H1 (cell line): Measurements from ENCODE around the gene ZNF511. TPM values are rescaled to one million over a fixed set of nuclear protein-coding genes. Genes with fewer than 3 reads are reported as not detected.

Experiments used
- CTCF ChIA-PET: fragments of 300-600 bp; sonication (Branson Sonifier 250); formaldehyde crosslinking; loops from one replicate; lab custom pipeline; 2021; ENCODE audit not compliant: partially characterized antibody; lab: Charles Lee
- POLR2A ChIA-PET: fragments of 300-600 bp; sonication (Branson Sonifier 250); formaldehyde crosslinking; loops from one replicate; lab custom pipeline; 2021; ENCODE audit warnings: inconsistent platforms; ENCODE audit not compliant: partially characterized antibody; lab: Charles Lee
- DNase-seq, 2 experiments: peaks; one replicate each; pipeline versions ENCODE4 v3.0.0 to v3.0.0-alpha.2; 2010 to 2022; ENCODE audit warnings: low spot score in 2 of 2, low read depth in 1 of 2, mixed read lengths in 1 of 2
- FAIRE-seq: peaks from 2 replicates; lab custom pipeline; 2011; peaks lifted over from hg19 to GRCh38; lab: Jason Lieb, UNC
- H2AFZ ChIP-seq: 2 replicates; pipeline ENCODE4 v1.8.1; 2012; ENCODE audit warnings: low read length, inconsistent platforms
- H2AK5ac ChIP-seq: 2 replicates; pipeline ENCODE4 v1.6.1; 2013; ENCODE audit warnings: low read depth, low read length
- H2BK120ac ChIP-seq: replicated peaks from 2 replicates; pipeline ENCODE3; 2013; ENCODE audit warnings: low read depth, low read length, inconsistent platforms
- H2BK12ac ChIP-seq: 2 replicates; pipeline ENCODE4 v1.6.1; 2013; ENCODE audit warnings: low read depth, low read length
- H2BK15ac ChIP-seq: 2 replicates; pipeline ENCODE4 v1.6.1; 2013; ENCODE audit warnings: low read length
- H2BK20ac ChIP-seq: 2 replicates; pipeline ENCODE4 v1.6.1; 2013; ENCODE audit warnings: low read length
- H2BK5ac ChIP-seq: 2 replicates; pipeline ENCODE4 v1.6.1; 2013; ENCODE audit warnings: low read depth, low read length
- H3K14ac ChIP-seq: 2 replicates; pipeline ENCODE4 v1.6.1; 2013; ENCODE audit warnings: inconsistent platforms; ENCODE audit not compliant: insufficient read length
- H3K18ac ChIP-seq: 2 replicates; pipeline ENCODE4 v1.6.1; 2013; ENCODE audit warnings: low read length; ENCODE audit errors: extremely low read depth
- H3K23ac ChIP-seq: 2 replicates; pipeline ENCODE4 v1.6.1; 2013; ENCODE audit warnings: inconsistent platforms; ENCODE audit not compliant: insufficient read length
- H3K23me2 ChIP-seq: 2 replicates; pipeline ENCODE4 v1.6.1; 2013; ENCODE audit warnings: low read depth, low read length
- H3K27ac ChIP-seq: 2 replicates; pipeline ENCODE4 v1.6.1; 2011; ENCODE audit warnings: low read depth, low read length, inconsistent platforms
- H3K27me3 ChIP-seq, 4 experiments: replicated peaks in 1 of 4; 1 replicate in 1 of 4; 2 replicates in 3 of 4; pipeline versions ENCODE4 v1.6.1 to v1.8.1; 2011 to 2013; ENCODE audit warnings: low read length in 3 of 4, mild to moderate bottlenecking in 3 of 4, inconsistent platforms in 2 of 4, mixed read lengths in 2 of 4, moderate library complexity in 1 of 4; ENCODE audit not compliant: control insufficient read depth in 3 of 4, insufficient read depth in 3 of 4; ENCODE audit errors: extremely low read depth in 1 of 4
- H3K36me3 ChIP-seq, 4 experiments: 2 replicates each; pipeline versions ENCODE4 v1.6.1 to v1.8.1; 2011 to 2013; ENCODE audit warnings: mild to moderate bottlenecking in 4 of 4, low read length in 3 of 4, moderate library complexity in 2 of 4, control low read depth in 1 of 4, inconsistent platforms in 1 of 4; ENCODE audit not compliant: insufficient read depth in 4 of 4, control insufficient read depth in 2 of 4
- H3K4ac ChIP-seq: replicated peaks from 2 replicates; pipeline ENCODE3; 2013; ENCODE audit warnings: low read length, low read depth, mixed read lengths, inconsistent platforms; ENCODE audit not compliant: insufficient read length
- H3K4me1 ChIP-seq, 4 experiments: replicated peaks in 1 of 4; 1 replicate in 1 of 4; 2 replicates in 3 of 4; pipeline versions ENCODE4 v1.6.1 to v1.8.1; 2011 to 2013; ENCODE audit warnings: low read length in 3 of 4, inconsistent platforms in 2 of 4, mixed read lengths in 1 of 4; ENCODE audit not compliant: insufficient read depth in 4 of 4, control insufficient read depth in 3 of 4
- H3K4me2 ChIP-seq, 2 experiments: 2 replicates each; pipeline versions ENCODE4 v1.6.1 to v1.8.1; 2011 to 2013; ENCODE audit warnings: low read depth in 2 of 2, low read length in 2 of 2, control low read depth in 1 of 2, inconsistent platforms in 1 of 2, mild to moderate bottlenecking in 1 of 2; ENCODE audit not compliant: insufficient read depth in 1 of 2
- H3K4me3 ChIP-seq, 4 experiments: fragments of 200-600, 300-600 bp in 1 of 4; sonication (generic), shearing (Covaris generic), sonication (Bioruptor Twin) in 1 of 4; 2 replicates each; pipeline versions ENCODE4 v1.5.1 to v1.8.1; 2011 to 2016; ENCODE audit warnings: low read length in 4 of 4, low read depth in 3 of 4, control low read depth in 2 of 4, inconsistent platforms in 2 of 4, mild to moderate bottlenecking in 2 of 4, mixed read lengths in 1 of 4, moderate library complexity in 1 of 4; ENCODE audit not compliant: insufficient read depth in 2 of 4; ENCODE audit errors: extremely low read depth in 1 of 4
- H3K56ac ChIP-seq: replicated peaks from 2 replicates; pipeline ENCODE3; 2013; ENCODE audit warnings: low read depth, mild to moderate bottlenecking, mixed read lengths, low read length, inconsistent platforms; ENCODE audit not compliant: insufficient read length
- H3K79me1 ChIP-seq: 2 replicates; pipeline ENCODE4 v1.6.1; 2013; ENCODE audit warnings: low read depth, low read length, control low read depth
- H3K79me2 ChIP-seq, 2 experiments: 2 replicates each; pipeline versions ENCODE4 v1.6.1 to v1.8.1; 2012 to 2013; ENCODE audit warnings: low read length in 2 of 2, mild to moderate bottlenecking in 2 of 2, inconsistent platforms in 1 of 2; ENCODE audit not compliant: insufficient read depth in 2 of 2, control insufficient read depth in 1 of 2
- H3K9ac ChIP-seq, 4 experiments: replicated peaks in 1 of 4; 1 replicate in 1 of 4; 2 replicates in 3 of 4; pipeline versions ENCODE4 v1.6.1 to v1.8.1; 2011 to 2013; ENCODE audit warnings: low read depth in 3 of 4, low read length in 3 of 4, control low read depth in 2 of 4, mild to moderate bottlenecking in 2 of 4, moderate library complexity in 2 of 4, inconsistent platforms in 1 of 4; ENCODE audit errors: extremely low read depth in 1 of 4
- H3K9me3 ChIP-seq, 2 experiments: 2 replicates each; pipeline versions ENCODE4 v1.6.1 to v1.8.1; 2012 to 2013; ENCODE audit warnings: mild to moderate bottlenecking in 2 of 2, moderate library complexity in 2 of 2, control low read depth in 1 of 2, inconsistent platforms in 1 of 2, low read depth in 1 of 2, low read length in 1 of 2, mixed read lengths in 1 of 2; ENCODE audit not compliant: insufficient read depth in 2 of 2
- H4K20me1 ChIP-seq, 2 experiments: replicated peaks in 1 of 2; 2 replicates each; pipeline versions ENCODE3 to v1.8.1; 2011 to 2013; ENCODE audit warnings: inconsistent platforms in 2 of 2, low read length in 2 of 2, mild to moderate bottlenecking in 1 of 2; ENCODE audit not compliant: insufficient read depth in 2 of 2, control insufficient read depth in 1 of 2
- H4K5ac ChIP-seq: 2 replicates; pipeline ENCODE4 v1.6.1; 2013; ENCODE audit warnings: low read length, low read depth, mixed read lengths, inconsistent platforms; ENCODE audit not compliant: insufficient read length
- H4K8ac ChIP-seq: 2 replicates; pipeline ENCODE4 v1.8.0; 2013; ENCODE audit warnings: mild to moderate bottlenecking, moderate library complexity, low read length, inconsistent platforms; ENCODE audit not compliant: insufficient read depth; ENCODE audit errors: extremely low read depth
- H4K91ac ChIP-seq: replicated peaks from 2 replicates; pipeline ENCODE3; 2013; ENCODE audit warnings: low read length, mixed read lengths, inconsistent platforms; ENCODE audit not compliant: insufficient read length
- ATF3 ChIP-seq: IDR thresholded peaks from 2 replicates; pipeline ENCODE4 v1.6.1; 2011; ENCODE audit warnings: low read depth, mild to moderate bottlenecking, low read length; ENCODE audit not compliant: insufficient read depth
- BCL11A ChIP-seq, 2 experiments: IDR thresholded peaks; one replicate each; pipeline ENCODE4 v1.6.1; 2011; ENCODE audit warnings: low read depth in 2 of 2, low read length in 2 of 2, mild to moderate bottlenecking in 2 of 2
- CTCF ChIP-seq, 3 experiments: IDR thresholded peaks; 1 replicate in 2 of 3; 2 replicates in 1 of 3; pipeline versions ENCODE4 v1.5.1 to v1.6.1; 2011; ENCODE audit warnings: low read length in 3 of 3, mild to moderate bottlenecking in 3 of 3, inconsistent platforms in 2 of 3, low read depth in 1 of 3, moderate library complexity in 1 of 3; ENCODE audit not compliant: insufficient read depth in 1 of 3; ENCODE audit errors: control extremely low read depth in 1 of 3
- GABPA ChIP-seq: IDR thresholded peaks from 2 replicates; pipeline ENCODE4 v1.6.1; 2011; ENCODE audit warnings: mild to moderate bottlenecking, low read length, moderate library complexity, borderline replicate concordance; ENCODE audit not compliant: insufficient read depth
- JUN ChIP-seq: IDR thresholded peaks from 2 replicates; pipeline ENCODE4 v1.6.1; 2011; ENCODE audit warnings: low read depth, mild to moderate bottlenecking, improper control_type of control experiment, low read length
- KDM1A ChIP-seq: fragments of 200-600, 300-600 bp; sonication (generic); IDR thresholded peaks from 2 replicates; pipeline ENCODE4 v1.7.1; 2016; ENCODE audit warnings: mild to moderate bottlenecking, low read length, borderline replicate concordance
- NANOG ChIP-seq: IDR thresholded peaks from 2 replicates; pipeline ENCODE4 v1.6.1; 2011; ENCODE audit warnings: low read length, low read depth, mild to moderate bottlenecking, inconsistent platforms; ENCODE audit not compliant: insufficient read depth, poor library complexity, severe bottlenecking
- RBBP5 ChIP-seq: IDR thresholded peaks from 2 replicates; pipeline ENCODE4 v1.7.1; 2012; ENCODE audit warnings: low read depth, mild to moderate bottlenecking, inconsistent platforms, low read length, moderate library complexity, borderline replicate concordance
- SP2 ChIP-seq: IDR thresholded peaks from 2 replicates; pipeline ENCODE4 v1.6.1; 2012; ENCODE audit warnings: mild to moderate bottlenecking, low read length, inconsistent platforms
- TAF7 ChIP-seq: optimal IDR thresholded peaks from 2 replicates; pipeline ENCODE3; 2011; ENCODE audit warnings: low read depth, mild to moderate bottlenecking, inconsistent platforms, low read length, moderate library complexity, borderline replicate concordance
- WGBS, 2 experiments: shearing (Covaris generic) in 1 of 2; methylation state at CpG; one replicate each; pipeline versions ENCODE4 v1.1.6 to v1.1.7; 2013 to 2015; ENCODE audit warnings: low lambda C conversion rate in 2 of 2, mixed read lengths in 2 of 2, inconsistent platforms in 1 of 2, low coverage in 1 of 2, missing lambda C conversion rate in 1 of 2; ENCODE audit not compliant: insufficient replicate concordance in 2 of 2, insufficient coverage in 1 of 2, insufficient read length in 1 of 2; ENCODE audit errors: extremely low coverage in 1 of 2, missing lambda C conversion rate in 1 of 2; 5-methylcytosine and 5-hydroxymethylcytosine counted together
- polyA plus RNA-seq, 7 experiments: library from polyadenylated mRNA; depleted of rRNA in 3 of 7; stranded (reverse) in 5 of 7; unstranded in 2 of 7; fragments of >200 nt in 5 of 7; fragments of 200-250 nt in 2 of 7; gene quantifications; 1 replicate in 5 of 7; 2 replicates in 1 of 7; 4 replicates in 1 of 7; pipeline versions ENCODE4 v1.2.1 to v1.2.3, GENCODE V29; 2011 to 2013; ENCODE audit warnings: missing spikeins in 2 of 7, mixed read lengths in 2 of 7
- total RNA-seq: library from RNA; stranded (reverse); fragmentation: NEBNext Ultra II Directional; extraction: Animal tissue kit (Norgen Biotek cat#: 25700); gene quantifications from 2 replicates; pipeline ENCODE4 v1.2.1, GENCODE V29; 2021

The ZNF511 gene
- total and polyA plus RNA-seq, 2 of the 8 experiments (the other 6 are each of a cell fraction or from before 2014, with no cell fraction given), result 55.4 to 71.7 TPM

- Histone ChIP-seq H3K23me2 (peaks cover 6% of the 10 kb centered on the region; the same call in 1 of the 2 replicates), H3K9me3 (no peaks in the 10 kb centered on the region), H2BK15ac (no peak overlapping the region), H3K36me3 (peaks cover 13 to 32% (median 26%) of the 10 kb centered on the region in 4 experiments), H2BK5ac (no peak overlapping the region), H3K27ac (no peak overlapping the region), H2AK5ac (no peak overlapping the region), H3K4me3 (no peak overlapping the region), H3K56ac (no peak overlapping the region), H2AFZ (no peak overlapping the region), H3K4me1 (peaks cover 0 to 6% (median 3%) of the 10 kb centered on the region in 4 experiments; a peak in 3 of 7 replicates), H2BK12ac (no peak overlapping the region), H3K4me2 (no peak overlapping the region), H3K27me3 (peaks cover 0 to 19% (median 7%) of the 10 kb centered on the region in 4 experiments; a peak in 5 of 7 replicates), H3K79me2 (no peaks in the 10 kb centered on the region), H2BK120ac (no peak overlapping the region), H3K23ac (no peak overlapping the region), H3K18ac (no peak overlapping the region), H3K9ac (no peak overlapping the region), H4K20me1 (peaks cover 4 to 10% of the 10 kb centered on the region in 2 experiments), H4K8ac (no peak overlapping the region), H3K14ac (no peak overlapping the region), H3K79me1 (no peaks in the 10 kb centered on the region), H4K5ac (no peak overlapping the region), H2BK20ac (no peak overlapping the region), H3K4ac (no peak overlapping the region), H4K91ac (no peak overlapping the region)
- DNase-seq (no peak), FAIRE-seq (no peak)
- ChIA-PET CTCF (interaction anchor here (0.7 to 2.5 kb wide), 10 partner anchors 9 to 53 kb away, joined by 3 to 13 read pairs (median 5); partner anchors contain the start of gene PRAP1), POLR2A (interaction anchor here (1.3 to 3.0 kb wide), 8 partner anchors 9 to 34 kb away, joined by 3 to 12 read pairs (median 8); partner anchors contain the start of genes ECHS1, PAOX and PRAP1)
- WGBS, 2 experiments, result 88% methylated on average over 5 of the region's 5 CpGs; no CpG with 5 or more reads in 1 of the 2 experiments
- TF ChIP-seq NANOG (no peak), GABPA (no peak), SP2 (no peak), JUN (no peak), TAF7 (no peak), KDM1A (no peak), ATF3 (no peak), RBBP5 (no peak), BCL11A (IDR thresholded peaks at IDR 0.05; ENCODE audit: low read depth in 2 of 2, low read length in 2 of 2) (no peak), CTCF (IDR thresholded peaks at IDR 0.05; ENCODE audit: control extremely low read depth in 1 of 3, insufficient read depth in 1 of 3, low read depth in 1 of 3, low read length in 3 of 3) (no peak)
These were observed 52.5 kb downstream of the ZNF511 start for GRCh38 chr10:133361227-133361626.
